HCT116 (cell line): ENCODE measurements around the gene UGP2. TPM values are rescaled to one million over a fixed set of nuclear protein-coding genes. Genes with fewer than 3 reads are reported as not detected.

Source experiments
- ATAC-seq: fragments of 200-7000 bp; cut with Tn5 transposase; 2 replicates; pipeline ENCODE4 v1.9.1; 2020; ENCODE audit warnings: mild to moderate bottlenecking, moderate library complexity
- BruUV-seq: library from RNA; stranded (reverse); fragments of 400-500 nt; replicated peaks from 2 replicates; lab custom pipeline; 2021; lab: Mats Ljungman, UMichigan
- CTCF ChIA-PET: fragments of 300-600 bp; sonication (Branson Sonifier 250); formaldehyde crosslinking; loops from one replicate; lab custom pipeline; 2021; ENCODE audit warnings: antibody characterized with exemption; lab: Charles Lee
- POLR2A ChIA-PET: fragments of 300-600, 350-600 bp; sonication (Branson Sonifier 250); formaldehyde crosslinking; loops from one replicate; lab custom pipeline; 2021; ENCODE audit warnings: antibody characterized with exemption; lab: Charles Lee
- RAD21 ChIA-PET, 2 experiments: fragments of 300-600 bp; sonication (Branson Sonifier 250); formaldehyde crosslinking; loops; one replicate each; lab custom pipeline; 2023; ENCODE audit warnings: low total read pairs in 2 of 2; ENCODE audit not compliant: uncharacterized antibody in 2 of 2, unreplicated experiment in 2 of 2, low non-redundant PET in 1 of 2; lab: Charles Lee
- DNase-seq: peaks from one replicate; pipeline ENCODE4 v3.0.0-alpha.2; 2010; ENCODE audit warnings: low read depth, low spot score
- H2AFZ ChIP-seq: fragments of 200-600 bp; shearing (Covaris generic), sonication (generic); 2 replicates; pipeline ENCODE4 v1.6.1; 2017; ENCODE audit warnings: low read depth, mixed run types, mixed read lengths, antibody characterized with exemption, low read length; ENCODE audit not compliant: poor library complexity, severe bottlenecking
- H3K27ac ChIP-seq: 2 replicates; pipeline ENCODE4 v1.5.1; 2012; ENCODE audit warnings: low read depth, low read length
- H3K27me3 ChIP-seq: fragments of 200-600 bp; sonication (generic); 2 replicates; pipeline ENCODE4 v1.6.1; 2016; ENCODE audit warnings: mixed run types, low read length, mixed read lengths; ENCODE audit not compliant: insufficient read depth
- H3K36me3 ChIP-seq, 2 experiments: fragments of 200-500 bp in 1 of 2; fragments of 200-600 bp in 1 of 2; sonication (Bioruptor generic) in 1 of 2; sonication (generic) in 1 of 2; 2 replicates each; pipeline versions ENCODE4 v1.5.1 to v1.6.1; 2014 to 2016; ENCODE audit warnings: low read length in 2 of 2, inconsistent platforms in 1 of 2, mixed read lengths in 1 of 2, mixed run types in 1 of 2; ENCODE audit not compliant: insufficient read depth in 2 of 2, control insufficient read depth in 1 of 2
- H3K4me1 ChIP-seq, 2 experiments: fragments of 200-600 bp in 1 of 2; sonication (generic) in 1 of 2; 2 replicates each; pipeline versions ENCODE4 v1.5.1 to v1.6.1; 2012 to 2017; ENCODE audit warnings: low read length in 2 of 2, inconsistent platforms in 1 of 2, mild to moderate bottlenecking in 1 of 2, mixed read lengths in 1 of 2, mixed run types in 1 of 2, moderate library complexity in 1 of 2; ENCODE audit not compliant: insufficient read depth in 2 of 2, control insufficient read depth in 1 of 2
- H3K4me2 ChIP-seq: fragments of 200-600 bp; sonication (generic); 2 replicates; pipeline ENCODE4 v1.6.1; 2017; ENCODE audit warnings: mixed run types, low read length, mixed read lengths
- H3K4me3 ChIP-seq, 2 experiments: fragments of 200-600 bp in 1 of 2; sonication (generic) in 1 of 2; replicated peaks in 1 of 2; 2 replicates each; pipeline ENCODE4 v1.5.1; 2011 to 2016; ENCODE audit warnings: low read length in 2 of 2, control low read depth in 1 of 2, low read depth in 1 of 2, mild to moderate bottlenecking in 1 of 2, mixed read lengths in 1 of 2, mixed run types in 1 of 2
- H3K79me2 ChIP-seq: fragments of 200-600 bp; sonication (generic); 2 replicates; pipeline ENCODE4 v1.6.1; 2017; ENCODE audit warnings: mild to moderate bottlenecking, mixed run types, low read length, moderate library complexity, mixed read lengths; ENCODE audit not compliant: insufficient read depth
- H3K9ac ChIP-seq: fragments of 200-600 bp; sonication (generic); 2 replicates; pipeline ENCODE4 v1.6.1; 2016; ENCODE audit warnings: low read length, mixed read lengths
- H3K9me2 ChIP-seq: fragments of 200-600 bp; sonication (generic), shearing (Covaris generic); 2 replicates; pipeline ENCODE4 v1.6.1; 2017; ENCODE audit warnings: mixed run types, mild to moderate bottlenecking, moderate library complexity; ENCODE audit not compliant: insufficient read depth
- H3K9me3 ChIP-seq, 2 experiments: fragments of 200-500 bp in 1 of 2; fragments of 200-600 bp in 1 of 2; sonication (Bioruptor generic) in 1 of 2; sonication (generic) in 1 of 2; 2 replicates each; pipeline ENCODE4 v1.6.1; 2014 to 2017; ENCODE audit warnings: low read length in 2 of 2, mixed read lengths in 2 of 2, inconsistent platforms in 1 of 2, low read depth in 1 of 2, mild to moderate bottlenecking in 1 of 2, mixed run types in 1 of 2, moderate library complexity in 1 of 2; ENCODE audit not compliant: control insufficient read depth in 1 of 2, insufficient read depth in 1 of 2
- H4K20me1 ChIP-seq: fragments of 200-600 bp; sonication (generic), shearing (Covaris generic); 2 replicates; pipeline ENCODE4 v1.6.1; 2017; ENCODE audit warnings: mixed run types, mild to moderate bottlenecking, moderate library complexity; ENCODE audit not compliant: insufficient read depth
- CBX3 ChIP-seq: IDR thresholded peaks from 2 replicates; pipeline ENCODE4 v1.6.1; 2012; ENCODE audit warnings: low read depth
- CEBPB ChIP-seq: IDR thresholded peaks from 2 replicates; pipeline ENCODE4 v1.6.1; 2012; ENCODE audit warnings: low read depth
- ELF1 ChIP-seq: IDR thresholded peaks from 2 replicates; pipeline ENCODE4 v1.6.1; 2012; ENCODE audit warnings: low read depth, borderline replicate concordance
- FOSL1 ChIP-seq: IDR thresholded peaks from 2 replicates; pipeline ENCODE4 v1.6.1; 2012; ENCODE audit warnings: low read depth
- POLR2A ChIP-seq: IDR thresholded peaks from 2 replicates; pipeline ENCODE4 v1.7.0; 2011; ENCODE audit warnings: borderline replicate concordance; ENCODE audit not compliant: insufficient read depth, insufficient read length; ENCODE audit errors: extremely low read depth
- POLR2AphosphoS5 ChIP-seq: IDR thresholded peaks from 2 replicates; pipeline ENCODE4 v1.6.1; 2011; ENCODE audit warnings: mild to moderate bottlenecking, low read depth, low read length, moderate library complexity
- SIN3A ChIP-seq: IDR thresholded peaks from 2 replicates; pipeline ENCODE4 v1.6.1; 2012; ENCODE audit warnings: low read depth
- SP1 ChIP-seq: IDR thresholded peaks from 2 replicates; pipeline ENCODE4 v1.6.1; 2012; ENCODE audit warnings: low read depth
- TCF7L2 ChIP-seq: IDR thresholded peaks from 2 replicates; pipeline ENCODE4 v1.7.0; 2011; ENCODE audit warnings: borderline replicate concordance, inconsistent platforms; ENCODE audit not compliant: insufficient read depth, insufficient read length; ENCODE audit errors: extremely low read depth
- YY1 ChIP-seq: IDR thresholded peaks from 2 replicates; pipeline ENCODE4 v1.6.1; 2011; ENCODE audit warnings: low read length, low read depth, moderate library complexity, mild to moderate bottlenecking; ENCODE audit not compliant: insufficient replicate concordance; ENCODE audit errors: extremely low read depth
- ZNF274 ChIP-seq: fragments of 200-500 bp; sonication (Bioruptor generic); IDR thresholded peaks from 2 replicates; pipeline ENCODE4 v1.6.1; 2014; ENCODE audit warnings: mild to moderate bottlenecking, low read depth, low read length, inconsistent platforms
- intact Hi-C: fragments of 100-400 bp; cut with micrococcal nuclease; formaldehyde crosslinking; loops from 2 replicates; pipeline ENCODE4 v1.10.0; 2022
- total RNA-seq: library from RNA; stranded (reverse); gene quantifications from one replicate; pipeline ENCODE4 v1.2.1, GENCODE V29; 2021; ENCODE audit not compliant: unreplicated experiment
- TF ChIP-seq, protein P1 (sequence below), 3 experiments: fragments of 200-600 bp in 1 of 3; sonication (generic) in 1 of 3; IDR thresholded peaks in 2 of 3; conservative IDR thresholded peaks in 1 of 3; 2 replicates each; pipeline ENCODE4 v1.5.1; 2012 to 2017; ENCODE audit warnings: low read depth in 2 of 3, low read length in 2 of 3, antibody characterized with exemption in 1 of 3, borderline replicate concordance in 1 of 3, control low read depth in 1 of 3, mild to moderate bottlenecking in 1 of 3, mixed read lengths in 1 of 3, mixed run types in 1 of 3, moderate library complexity in 1 of 3; ENCODE audit not compliant: insufficient read depth in 1 of 3
- TF ChIP-seq, protein P2 (sequence below): IDR thresholded peaks from 2 replicates; pipeline ENCODE4 v1.6.1; 2012
- TF ChIP-seq, protein P3 (sequence below): IDR thresholded peaks from 2 replicates; pipeline ENCODE4 v1.6.1; 2012; ENCODE audit warnings: low read depth
- TF ChIP-seq, protein P4 (sequence below): IDR thresholded peaks from 2 replicates; pipeline ENCODE4 v1.6.1; 2012

Gene UGP2
- total RNA-seq, 1 experiment from 2014 or later, result 57.1 TPM

DNA sequence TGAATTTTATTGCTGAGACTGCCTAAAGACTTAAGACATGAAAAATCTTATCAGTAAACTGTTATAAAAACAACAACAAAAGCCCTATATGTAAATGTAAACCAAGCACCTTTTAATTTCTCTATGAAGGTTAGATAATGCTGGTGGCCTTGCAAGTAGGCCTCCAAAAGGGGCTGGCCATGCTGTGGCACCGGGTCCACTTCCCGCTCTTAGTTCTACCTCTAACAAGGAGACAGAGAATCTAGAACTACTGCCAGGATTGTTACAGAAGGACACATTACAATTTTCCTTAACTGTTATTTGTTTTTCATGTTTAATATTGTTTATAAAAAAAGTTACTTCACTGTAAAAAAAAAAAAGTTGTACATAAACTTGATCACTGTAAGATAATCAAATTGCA, 49.0 kb downstream of the UGP2 start:
- Histone ChIP-seq H3K79me2 (no peaks in the 10 kb centered on the region), H3K4me3 (no peak overlapping the region), H4K20me1 (no peaks in the 10 kb centered on the region), H3K27ac (no peak overlapping the region), H3K36me3 (peaks cover 14 to 21% of the 10 kb centered on the region in 2 experiments; a peak in 3 of 4 replicates), H3K9ac (no peak overlapping the region), H3K4me2 (no peak overlapping the region), H3K9me3 (no peaks in the 10 kb centered on the region), H3K27me3 (no peaks in the 10 kb centered on the region), H3K4me1 (no peaks in the 10 kb centered on the region), H2AFZ (no peak overlapping the region), H3K9me2 (no peaks in the 10 kb centered on the region)
- TF ChIP-seq CEBPB (no peak), ELF1 (no peak), CBX3 (no peak)
- TF ChIP-seq, protein P1, sequence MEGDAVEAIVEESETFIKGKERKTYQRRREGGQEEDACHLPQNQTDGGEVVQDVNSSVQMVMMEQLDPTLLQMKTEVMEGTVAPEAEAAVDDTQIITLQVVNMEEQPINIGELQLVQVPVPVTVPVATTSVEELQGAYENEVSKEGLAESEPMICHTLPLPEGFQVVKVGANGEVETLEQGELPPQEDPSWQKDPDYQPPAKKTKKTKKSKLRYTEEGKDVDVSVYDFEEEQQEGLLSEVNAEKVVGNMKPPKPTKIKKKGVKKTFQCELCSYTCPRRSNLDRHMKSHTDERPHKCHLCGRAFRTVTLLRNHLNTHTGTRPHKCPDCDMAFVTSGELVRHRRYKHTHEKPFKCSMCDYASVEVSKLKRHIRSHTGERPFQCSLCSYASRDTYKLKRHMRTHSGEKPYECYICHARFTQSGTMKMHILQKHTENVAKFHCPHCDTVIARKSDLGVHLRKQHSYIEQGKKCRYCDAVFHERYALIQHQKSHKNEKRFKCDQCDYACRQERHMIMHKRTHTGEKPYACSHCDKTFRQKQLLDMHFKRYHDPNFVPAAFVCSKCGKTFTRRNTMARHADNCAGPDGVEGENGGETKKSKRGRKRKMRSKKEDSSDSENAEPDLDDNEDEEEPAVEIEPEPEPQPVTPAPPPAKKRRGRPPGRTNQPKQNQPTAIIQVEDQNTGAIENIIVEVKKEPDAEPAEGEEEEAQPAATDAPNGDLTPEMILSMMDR (IDR thresholded peaks at IDR 0.05 in 2 of 3, conservative IDR thresholded peaks at IDR 0.05 in 1 of 3; ENCODE audit: borderline replicate concordance in 1 of 3, insufficient read depth in 1 of 3, low read depth in 2 of 3, low read length in 2 of 3), result no peak
- TF ChIP-seq, protein P2, sequence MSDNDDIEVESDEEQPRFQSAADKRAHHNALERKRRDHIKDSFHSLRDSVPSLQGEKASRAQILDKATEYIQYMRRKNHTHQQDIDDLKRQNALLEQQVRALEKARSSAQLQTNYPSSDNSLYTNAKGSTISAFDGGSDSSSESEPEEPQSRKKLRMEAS, result no peak
- intact Hi-C loops, result no loop called here
- POLR2A ChIA-PET, result no interaction called here
- CTCF ChIA-PET, result interaction anchor here (1.6 kb wide), 1 partner anchor 192 kb away, joined by 4 read pairs; no protein-coding TSS in a partner anchor
- no TSS peak for BruUV-seq
- RAD21 ChIA-PET, result no interaction called here
- DNase-seq, result no peak
- no peak for ATAC-seq

DNA sequence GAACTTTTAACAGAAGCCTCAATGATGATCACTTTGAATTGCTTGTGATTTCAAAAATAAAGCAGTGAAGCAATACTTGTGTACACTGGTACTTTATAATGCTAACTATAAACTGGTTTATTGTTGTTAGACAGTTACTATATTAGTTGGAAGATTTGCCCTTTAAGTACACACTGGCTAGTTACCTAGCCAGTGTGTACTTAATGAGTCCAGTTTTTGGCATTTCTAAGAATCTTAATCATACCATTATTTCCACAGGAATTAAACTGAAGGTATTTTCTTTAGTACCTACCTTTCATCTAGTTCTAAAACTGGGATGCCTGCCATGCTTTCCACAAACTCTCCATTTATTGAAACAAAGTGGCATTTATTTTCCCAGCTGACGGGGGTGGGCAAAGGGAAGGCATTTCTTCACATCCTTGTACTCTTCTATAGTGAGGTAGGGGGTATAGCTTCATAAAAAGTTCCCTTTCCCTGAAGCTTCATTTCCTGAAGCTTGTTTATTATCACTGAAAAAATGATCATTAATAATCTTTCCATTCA, 49.9 kb downstream of the UGP2 start:
- BruUV-seq, result no TSS peak
- no peaks in the 10 kb centered on the region for H3K9me3 ChIP-seq
- no peak overlapping the region for H3K27ac ChIP-seq
- no peaks in the 10 kb centered on the region for H3K4me1 ChIP-seq
- POLR2A ChIA-PET, result no interaction called here
- H3K27me3 ChIP-seq, result no peaks in the 10 kb centered on the region
- no peaks in the 10 kb centered on the region for H4K20me1 ChIP-seq
- ATAC-seq (no peak), DNase-seq (no peak)
- no peak overlapping the region for H3K4me2 ChIP-seq
- H3K36me3 ChIP-seq, result peaks cover 14 to 18% of the 10 kb centered on the region in 2 experiments; a peak in 3 of 4 replicates
- CTCF ChIA-PET, result no interaction called here
- no peak overlapping the region for H2AFZ ChIP-seq
- no peaks in the 10 kb centered on the region for H3K79me2 ChIP-seq
- RAD21 ChIA-PET, result no interaction called here
- H3K9me2 ChIP-seq, result no peaks in the 10 kb centered on the region
- intact Hi-C loops, result no loop called here
- no peak overlapping the region for H3K9ac ChIP-seq
- H3K4me3 ChIP-seq, result no peak overlapping the region
- TF ChIP-seq YY1, result no peak
- TF ChIP-seq, protein P3, sequence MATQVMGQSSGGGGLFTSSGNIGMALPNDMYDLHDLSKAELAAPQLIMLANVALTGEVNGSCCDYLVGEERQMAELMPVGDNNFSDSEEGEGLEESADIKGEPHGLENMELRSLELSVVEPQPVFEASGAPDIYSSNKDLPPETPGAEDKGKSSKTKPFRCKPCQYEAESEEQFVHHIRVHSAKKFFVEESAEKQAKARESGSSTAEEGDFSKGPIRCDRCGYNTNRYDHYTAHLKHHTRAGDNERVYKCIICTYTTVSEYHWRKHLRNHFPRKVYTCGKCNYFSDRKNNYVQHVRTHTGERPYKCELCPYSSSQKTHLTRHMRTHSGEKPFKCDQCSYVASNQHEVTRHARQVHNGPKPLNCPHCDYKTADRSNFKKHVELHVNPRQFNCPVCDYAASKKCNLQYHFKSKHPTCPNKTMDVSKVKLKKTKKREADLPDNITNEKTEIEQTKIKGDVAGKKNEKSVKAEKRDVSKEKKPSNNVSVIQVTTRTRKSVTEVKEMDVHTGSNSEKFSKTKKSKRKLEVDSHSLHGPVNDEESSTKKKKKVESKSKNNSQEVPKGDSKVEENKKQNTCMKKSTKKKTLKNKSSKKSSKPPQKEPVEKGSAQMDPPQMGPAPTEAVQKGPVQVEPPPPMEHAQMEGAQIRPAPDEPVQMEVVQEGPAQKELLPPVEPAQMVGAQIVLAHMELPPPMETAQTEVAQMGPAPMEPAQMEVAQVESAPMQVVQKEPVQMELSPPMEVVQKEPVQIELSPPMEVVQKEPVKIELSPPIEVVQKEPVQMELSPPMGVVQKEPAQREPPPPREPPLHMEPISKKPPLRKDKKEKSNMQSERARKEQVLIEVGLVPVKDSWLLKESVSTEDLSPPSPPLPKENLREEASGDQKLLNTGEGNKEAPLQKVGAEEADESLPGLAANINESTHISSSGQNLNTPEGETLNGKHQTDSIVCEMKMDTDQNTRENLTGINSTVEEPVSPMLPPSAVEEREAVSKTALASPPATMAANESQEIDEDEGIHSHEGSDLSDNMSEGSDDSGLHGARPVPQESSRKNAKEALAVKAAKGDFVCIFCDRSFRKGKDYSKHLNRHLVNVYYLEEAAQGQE, result no peak
- TF ChIP-seq, protein P4, sequence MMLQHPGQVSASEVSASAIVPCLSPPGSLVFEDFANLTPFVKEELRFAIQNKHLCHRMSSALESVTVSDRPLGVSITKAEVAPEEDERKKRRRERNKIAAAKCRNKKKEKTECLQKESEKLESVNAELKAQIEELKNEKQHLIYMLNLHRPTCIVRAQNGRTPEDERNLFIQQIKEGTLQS, result no peak
- no peak for TF ChIP-seq FOSL1
- TF ChIP-seq SP1, result no peak
- TF ChIP-seq POLR2A, result no peak
- TF ChIP-seq ZNF274, result no peak
- no peak for TF ChIP-seq POLR2AphosphoS5
- TF ChIP-seq ELF1, result no peak
- TF ChIP-seq SIN3A, result no peak
- TF ChIP-seq TCF7L2, result no peak
